Left forelimb (tissue), 1 donor: ENCODE measurements around the gene CLBA1.
"Not testable (repeated sequence)": the region's sequence is repeated elsewhere in the genome, so short reads cannot be mapped to it uniquely, and the experiment has no call there.

Experiments
- DNase-seq: peaks from one replicate; pipeline ENCODE4 v3.0.0-alpha.2; 2018; ENCODE audit warnings: low spot score

Gene CLBA1

DNA sequence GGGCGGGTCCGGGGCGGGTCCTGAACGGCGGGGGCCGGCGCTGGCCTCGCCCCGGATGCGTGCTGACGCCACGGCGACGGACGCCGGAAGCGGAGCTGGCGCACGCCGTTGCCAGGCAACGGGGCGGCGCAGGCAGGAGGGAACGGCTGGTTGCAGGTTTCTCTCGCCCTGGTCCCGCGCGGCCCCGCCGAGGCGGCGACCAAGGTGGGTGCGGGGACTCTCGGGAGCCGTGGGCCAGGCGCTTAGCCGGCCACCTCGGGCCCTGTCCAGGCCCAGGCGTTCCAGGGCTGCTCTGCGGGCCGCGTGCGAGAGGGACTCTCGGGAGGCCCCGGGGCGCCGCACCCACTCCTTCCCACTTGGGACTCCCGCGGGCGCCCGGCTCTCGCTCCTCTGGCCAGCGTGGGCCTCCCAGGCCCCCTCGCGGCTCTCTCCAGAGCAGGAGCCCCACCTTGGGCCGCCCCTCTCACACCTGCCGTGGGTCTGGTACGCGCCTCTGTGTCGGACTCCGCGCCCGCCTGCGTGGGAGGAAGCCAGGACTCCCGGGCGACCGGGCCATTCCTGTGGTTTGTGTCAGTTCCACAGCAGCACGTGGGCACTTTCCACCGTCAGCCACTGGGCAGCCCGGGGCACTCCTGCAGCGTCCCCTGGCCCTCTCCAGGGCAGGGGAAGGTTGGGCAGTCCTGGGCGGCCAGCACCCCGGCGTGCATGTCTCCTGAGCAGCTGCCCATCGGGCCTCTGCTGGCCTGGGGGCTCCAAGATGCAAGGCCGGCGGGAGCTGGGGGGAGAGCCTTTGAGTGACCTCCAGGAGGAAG, at the start of gene CLBA1:
TSS of gene CLBA1 (plus strand) at position 114 of the 812 bp plus-strand sequence. CDS start at position 758, 644 bp downstream.
- DNase-seq, result peak; percentile 94

GRCh38 chr14:104935955-104936354, 49.6 kb upstream of the CLBA1 start:
- DNase-seq, result peak; percentile 36

- peak; percentile 46 for DNase-seq
Observed at GRCh38 chr14:104936361-104937155, 49.0 kb upstream of the CLBA1 start.

- no peak for DNase-seq
Observed at GRCh38 chr14:104937161-104937560, 48.4 kb upstream of the CLBA1 start.

DNA sequence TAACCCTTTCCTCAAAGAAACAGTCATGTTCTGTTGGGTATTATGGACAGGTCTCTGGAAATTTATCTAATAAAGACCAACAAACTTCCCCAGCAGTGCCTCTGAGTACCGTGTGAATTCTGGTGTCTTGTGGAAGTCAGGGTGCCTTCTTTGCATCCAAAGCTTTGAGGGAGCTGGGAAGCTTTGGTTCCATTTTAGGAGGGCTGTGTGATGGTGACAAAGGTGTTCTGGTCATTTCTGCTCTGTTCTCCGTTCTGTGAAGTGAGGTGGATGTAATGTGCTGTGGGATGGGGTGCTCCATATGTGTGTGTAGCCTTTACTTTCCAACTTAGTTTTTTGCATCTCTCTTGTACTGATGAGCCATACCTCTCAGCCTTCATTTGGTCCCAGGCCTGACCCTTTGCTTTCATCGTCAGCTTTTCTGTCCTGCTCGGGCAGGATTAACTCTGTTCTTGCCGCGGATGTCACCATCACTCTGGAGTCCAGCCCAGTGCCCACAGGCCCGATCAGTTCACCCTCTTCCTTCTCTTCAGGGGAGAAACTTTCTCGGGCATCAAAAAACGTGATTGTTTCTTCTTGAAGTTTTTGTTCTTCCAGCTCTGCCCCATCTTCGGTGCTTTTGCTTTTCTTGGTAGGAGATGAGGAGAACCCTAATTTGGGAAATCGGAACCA, 47.8 kb upstream of the CLBA1 start:
- no peak for DNase-seq

GRCh38 chr14:104938436-104938835, 47.2 kb upstream of the CLBA1 start:
- DNase-seq, result no peak

- peak; percentile 49 for DNase-seq
Observed at GRCh38 chr14:104938960-104939359, 46.6 kb upstream of the CLBA1 start.

DNA sequence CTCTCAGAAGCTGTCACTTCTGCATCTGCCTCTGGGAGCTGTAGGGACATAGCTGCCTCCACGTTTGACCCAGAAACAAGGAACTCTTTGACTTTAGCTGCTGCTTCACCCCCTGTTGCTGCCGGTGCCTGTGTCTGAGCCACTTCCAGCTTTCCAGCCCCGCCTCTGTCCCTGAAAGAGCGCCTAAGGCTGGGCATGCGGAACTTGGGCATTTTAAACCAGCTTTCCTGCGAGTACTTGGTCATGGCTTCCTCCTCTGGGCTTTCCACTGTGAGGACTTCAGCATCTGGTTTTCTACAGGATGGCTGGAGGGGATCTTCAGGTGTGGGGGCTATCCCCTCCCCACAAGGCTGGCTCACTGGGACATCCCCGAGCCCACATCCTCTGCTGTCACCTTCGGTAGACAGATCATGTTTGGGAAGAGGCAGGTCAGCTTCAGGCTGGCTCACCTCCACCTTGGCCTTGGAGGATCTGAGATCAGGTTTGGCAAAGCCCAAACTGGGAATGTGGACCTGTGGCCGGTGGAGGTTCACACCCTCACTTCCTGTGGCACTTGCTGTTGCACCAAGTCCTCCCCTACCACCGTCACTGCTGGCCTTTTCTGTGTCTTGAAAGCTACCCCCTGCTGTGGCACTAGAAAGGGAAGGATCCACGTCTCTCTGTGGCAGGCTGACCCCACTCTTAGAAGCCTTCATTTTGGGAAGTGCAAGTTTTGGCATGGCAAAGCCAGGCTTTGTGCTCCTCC, 45.8 kb upstream of the CLBA1 start:
- peak; percentile 38 for DNase-seq

- peak; percentile 47 for DNase-seq
Observed at GRCh38 chr14:104940526-104941150, 45.0 kb upstream of the CLBA1 start.

DNA sequence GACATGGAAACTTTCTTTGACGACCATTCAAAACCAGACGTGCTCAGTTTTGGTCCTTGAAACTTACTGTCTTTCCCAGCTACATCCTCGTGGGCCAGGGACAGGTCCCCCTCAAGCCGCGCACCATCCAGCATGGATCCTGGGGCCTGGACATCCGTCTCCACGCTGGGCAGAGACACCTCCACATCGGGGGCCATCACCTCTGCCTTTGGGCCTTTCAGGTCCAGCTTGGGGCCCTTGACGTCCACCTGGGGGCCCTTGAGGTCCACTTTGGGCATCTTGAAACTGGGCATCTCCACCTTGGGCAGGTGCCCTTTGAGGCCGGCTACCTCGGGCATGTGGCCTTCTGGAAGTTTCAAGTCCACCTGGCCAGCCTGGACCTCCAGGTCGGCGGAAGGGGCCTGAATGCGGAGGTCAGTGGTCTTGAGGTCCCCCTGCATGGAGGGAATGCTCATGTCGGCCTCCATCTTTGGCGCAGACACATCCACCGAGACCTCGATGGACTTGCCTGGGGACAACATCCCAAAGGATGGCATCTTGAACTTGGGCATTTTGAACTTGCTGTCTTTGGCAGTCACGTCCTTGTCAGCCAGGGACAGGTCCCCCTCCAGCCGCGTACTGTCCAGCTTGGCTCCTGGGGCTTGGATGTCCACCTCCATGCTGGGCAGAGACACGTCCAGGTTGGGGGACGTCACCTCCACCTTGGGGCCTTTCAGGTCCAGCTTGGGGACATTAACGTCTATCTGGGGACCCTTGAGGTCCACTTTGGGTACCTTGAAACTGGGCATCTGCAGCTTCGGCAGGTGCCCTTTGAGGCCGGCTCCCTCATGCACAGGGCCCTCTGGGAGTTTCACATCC, 43.9 kb upstream of the CLBA1 start:
- DNase-seq, result peak; percentile 47

GRCh38 chr14:104942586-104942985, 43.0 kb upstream of the CLBA1 start:
- peak; percentile 50 for DNase-seq

DNA sequence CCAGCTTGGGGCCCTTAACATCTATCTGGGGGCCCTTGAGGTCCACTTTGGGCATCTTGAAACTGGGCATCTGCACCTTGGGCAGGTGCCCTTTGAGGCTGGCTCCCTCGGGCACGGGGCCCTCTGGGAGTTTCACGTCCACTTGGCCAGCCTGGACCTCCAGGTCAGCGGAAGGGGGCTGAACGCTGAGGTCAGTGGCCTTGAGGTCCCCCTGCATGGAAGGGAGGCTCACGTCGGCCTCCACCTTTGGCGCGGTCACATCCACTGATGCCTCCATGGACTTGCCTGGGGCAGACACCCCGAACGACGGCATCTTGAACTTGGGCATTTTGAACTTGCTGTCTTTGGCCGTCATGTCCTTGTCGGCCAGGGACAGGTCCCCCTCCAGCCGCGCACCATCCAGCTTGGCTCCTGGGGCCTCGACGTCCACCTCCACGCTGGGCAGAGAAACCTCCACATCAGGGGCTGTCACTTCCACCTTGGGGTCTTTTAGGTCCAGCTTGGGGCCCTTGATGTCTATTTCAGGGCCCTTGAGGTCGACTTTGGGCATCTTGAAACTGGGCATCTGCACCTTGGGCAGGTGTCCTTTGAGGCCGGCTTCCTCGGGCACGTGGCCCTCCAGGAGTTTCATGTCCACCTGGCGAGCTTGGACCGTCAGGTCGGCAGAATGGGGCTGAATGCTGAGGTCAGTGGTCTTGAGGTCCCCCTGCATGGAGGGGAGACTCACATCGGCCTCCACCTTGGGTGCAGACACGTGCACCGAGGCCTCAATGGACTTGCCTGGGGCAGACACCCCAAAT, 42.2 kb upstream of the CLBA1 start:
- peak; percentile 61 for DNase-seq

DNA sequence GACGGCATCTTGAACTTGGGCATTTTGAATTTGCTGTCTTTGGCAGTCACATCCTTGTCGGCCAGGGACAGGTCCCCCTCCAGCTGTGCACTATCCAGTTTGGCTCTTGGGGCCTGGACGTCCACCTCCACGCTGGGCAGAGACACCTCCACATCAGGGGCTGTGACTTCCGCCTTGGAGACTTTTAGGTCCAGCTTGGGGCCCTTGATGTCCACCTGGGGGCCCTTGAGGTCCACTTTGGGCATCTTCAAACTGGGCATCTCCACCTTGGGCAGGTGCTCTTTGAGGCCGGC, 41.6 kb upstream of the CLBA1 start:
- not testable (repeated sequence) for DNase-seq

DNA sequence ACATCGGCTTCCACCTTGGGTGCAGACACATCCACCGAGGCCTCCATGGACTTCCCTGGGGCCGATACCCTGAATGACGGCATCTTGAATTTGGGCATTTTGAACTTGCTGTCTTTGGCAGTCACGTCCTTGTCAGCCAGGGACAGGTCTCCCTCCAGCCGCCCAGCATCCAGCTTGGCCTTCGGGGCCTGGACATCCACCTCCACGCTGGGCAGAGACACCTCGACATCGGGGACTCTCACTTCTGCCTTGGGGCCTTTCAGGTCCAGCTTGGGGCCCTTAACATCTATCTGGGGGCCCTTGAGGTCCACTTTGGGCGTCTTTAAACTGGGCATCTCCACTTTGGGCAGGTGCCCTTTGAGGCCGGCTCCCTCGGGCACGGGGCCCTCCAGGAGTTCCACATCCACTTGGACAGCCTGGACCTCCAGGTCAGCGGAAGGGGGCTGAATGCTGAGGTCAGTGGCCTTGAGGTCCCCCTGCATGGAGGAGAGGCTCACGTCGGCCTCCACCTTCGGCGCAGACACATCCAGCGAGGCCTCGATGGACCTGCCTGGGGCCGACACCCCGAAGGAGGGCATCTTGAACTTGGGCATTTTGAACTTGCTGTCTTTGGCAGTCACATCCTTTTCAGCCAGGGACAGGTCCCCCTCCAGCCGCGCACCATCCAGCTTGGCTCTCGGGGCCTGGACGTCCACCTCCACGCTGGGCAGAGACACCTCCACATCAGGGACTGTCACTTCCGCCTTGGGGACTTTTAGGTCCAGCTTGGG, 41.0 kb upstream of the CLBA1 start:
- DNase-seq, result peak; percentile 52

GRCh38 chr14:104945266-104945665, 40.3 kb upstream of the CLBA1 start:
- DNase-seq, result not testable (repeated sequence)

DNA sequence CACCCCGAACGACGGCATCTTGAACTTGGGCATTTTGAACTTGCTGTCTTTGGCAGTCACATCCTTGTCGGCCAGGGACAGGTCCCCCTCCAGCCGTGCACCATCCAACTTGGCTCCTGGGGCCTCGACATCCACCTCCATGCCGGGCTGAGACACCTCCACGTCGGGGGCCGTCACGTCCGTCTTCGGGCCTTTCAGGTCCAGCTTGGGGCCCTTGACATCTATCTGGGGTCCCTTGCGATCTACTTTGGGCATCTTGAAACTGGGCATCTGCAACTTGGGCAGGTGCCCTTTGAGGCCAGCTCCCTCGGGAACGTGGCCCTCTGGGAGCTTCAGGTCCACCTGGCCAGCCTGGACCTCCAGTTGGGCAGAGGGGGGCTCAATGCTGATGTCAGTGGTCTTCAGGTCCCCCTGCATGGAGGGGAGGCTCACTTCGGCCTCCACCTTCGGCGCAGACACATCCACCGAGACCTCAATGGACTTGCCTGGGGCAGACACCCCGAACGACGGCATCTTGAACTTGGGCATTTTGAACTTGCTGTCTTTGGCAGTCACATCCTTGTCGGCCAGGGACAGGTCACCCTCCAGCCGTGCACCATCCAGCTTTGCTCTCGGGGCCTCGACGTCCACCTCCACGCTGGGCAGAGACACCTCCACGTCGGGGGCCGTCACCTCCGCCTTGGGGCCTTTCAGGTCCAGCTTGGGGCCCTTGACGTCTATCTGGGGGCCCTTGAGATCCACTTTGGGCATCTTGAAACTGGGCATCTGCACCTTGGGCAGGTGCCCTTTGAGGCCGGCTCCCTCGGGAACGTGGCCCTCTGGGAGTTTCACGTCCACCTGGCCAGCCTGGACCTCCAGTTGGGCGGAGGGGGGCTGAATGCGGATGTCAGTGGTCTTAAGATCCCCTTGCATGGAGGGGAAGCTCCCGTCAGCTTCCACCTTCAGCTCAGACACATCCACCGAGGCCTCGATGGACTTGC, 39.3 kb upstream of the CLBA1 start:
- DNase-seq, result not testable (repeated sequence)

- DNase-seq, result not testable (repeated sequence)
Observed at GRCh38 chr14:104947201-104947600, 38.4 kb upstream of the CLBA1 start.
